DMS53 (cell line): ENCODE results near the gene TTC21A.

ENCODE experiments used
- DNase-seq: peaks from one replicate; lab custom pipeline; 2025; lab: John Stamatoyannopoulos, UW

TTC21A gene

DNA sequence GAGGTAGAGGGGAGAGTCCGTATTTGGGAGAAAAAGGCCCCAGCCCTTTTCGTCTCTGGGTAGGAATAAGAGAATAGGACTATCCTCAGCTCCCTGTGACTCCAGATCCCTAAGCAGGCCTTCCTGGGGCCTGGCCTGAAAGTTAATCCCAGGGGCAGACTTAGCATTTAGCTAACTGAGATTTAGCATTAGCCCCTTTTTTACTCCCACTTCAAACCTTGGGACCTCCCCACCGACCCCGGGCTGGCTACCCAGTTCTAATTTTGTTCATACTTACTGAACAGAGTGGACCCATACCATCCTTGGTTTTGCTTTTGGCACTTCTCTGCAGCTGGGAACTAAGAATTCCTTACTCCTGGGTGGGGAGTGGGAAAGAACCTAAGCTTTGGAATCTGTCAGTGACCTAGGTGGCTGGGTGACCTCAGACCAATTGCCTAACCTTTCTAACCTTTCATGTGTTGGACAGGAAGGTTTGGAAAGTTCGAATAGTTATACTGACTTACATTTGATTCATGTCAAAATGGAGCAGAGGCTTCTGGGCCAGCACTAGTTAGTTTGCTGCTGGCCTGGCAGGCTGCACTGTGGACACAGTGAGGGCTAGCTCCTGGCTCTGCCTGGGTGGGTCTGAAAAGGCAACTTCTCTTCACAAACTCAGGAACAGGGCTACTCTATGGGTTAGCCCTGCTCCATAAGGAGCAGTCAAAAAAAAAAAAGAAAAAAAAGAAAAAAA, 11.6 kb downstream of the TTC21A start:
- no peak for DNase-seq

DNA sequence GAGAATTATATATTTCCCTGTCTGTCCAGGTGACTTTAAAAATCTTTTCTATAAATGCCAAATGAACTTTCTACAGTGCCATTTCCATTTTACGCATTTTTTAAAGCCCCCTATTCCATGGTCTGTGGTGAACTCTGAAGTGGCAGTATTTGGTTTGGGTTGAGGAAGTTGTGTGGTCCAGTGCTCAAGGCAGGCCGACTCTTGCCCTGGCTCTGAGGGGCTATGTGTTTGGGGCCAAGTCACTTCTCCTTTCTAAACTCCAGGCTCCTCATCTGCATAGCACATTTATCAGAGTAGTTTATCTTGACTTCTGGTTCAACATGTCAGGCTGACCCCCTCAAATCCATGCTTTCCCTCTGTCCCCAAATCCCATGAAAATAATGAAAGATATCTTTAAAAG, 14.1 kb downstream of the TTC21A start:
- DNase-seq = no peak

DNA sequence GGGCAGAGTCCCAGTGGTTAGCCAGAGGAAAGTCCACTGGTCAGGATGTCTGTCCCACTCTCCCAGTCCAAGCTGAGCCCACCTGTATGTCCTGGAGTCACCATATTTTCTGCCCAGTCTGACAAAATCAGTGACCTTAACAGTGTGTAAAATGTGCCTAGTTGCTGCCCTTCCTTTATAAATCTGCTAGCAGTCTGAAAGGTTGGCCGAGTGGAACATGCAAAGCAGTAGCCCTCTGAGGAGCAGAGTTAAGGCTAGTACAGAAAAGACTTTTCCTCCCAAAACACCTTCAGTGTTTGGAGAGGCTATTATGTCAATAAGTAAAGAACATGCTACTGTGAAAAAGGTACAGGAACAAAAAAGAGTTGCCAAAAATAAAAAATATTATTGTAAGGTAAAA, 15.3 kb downstream of the TTC21A start:
- DNase-seq = no peak

DNA sequence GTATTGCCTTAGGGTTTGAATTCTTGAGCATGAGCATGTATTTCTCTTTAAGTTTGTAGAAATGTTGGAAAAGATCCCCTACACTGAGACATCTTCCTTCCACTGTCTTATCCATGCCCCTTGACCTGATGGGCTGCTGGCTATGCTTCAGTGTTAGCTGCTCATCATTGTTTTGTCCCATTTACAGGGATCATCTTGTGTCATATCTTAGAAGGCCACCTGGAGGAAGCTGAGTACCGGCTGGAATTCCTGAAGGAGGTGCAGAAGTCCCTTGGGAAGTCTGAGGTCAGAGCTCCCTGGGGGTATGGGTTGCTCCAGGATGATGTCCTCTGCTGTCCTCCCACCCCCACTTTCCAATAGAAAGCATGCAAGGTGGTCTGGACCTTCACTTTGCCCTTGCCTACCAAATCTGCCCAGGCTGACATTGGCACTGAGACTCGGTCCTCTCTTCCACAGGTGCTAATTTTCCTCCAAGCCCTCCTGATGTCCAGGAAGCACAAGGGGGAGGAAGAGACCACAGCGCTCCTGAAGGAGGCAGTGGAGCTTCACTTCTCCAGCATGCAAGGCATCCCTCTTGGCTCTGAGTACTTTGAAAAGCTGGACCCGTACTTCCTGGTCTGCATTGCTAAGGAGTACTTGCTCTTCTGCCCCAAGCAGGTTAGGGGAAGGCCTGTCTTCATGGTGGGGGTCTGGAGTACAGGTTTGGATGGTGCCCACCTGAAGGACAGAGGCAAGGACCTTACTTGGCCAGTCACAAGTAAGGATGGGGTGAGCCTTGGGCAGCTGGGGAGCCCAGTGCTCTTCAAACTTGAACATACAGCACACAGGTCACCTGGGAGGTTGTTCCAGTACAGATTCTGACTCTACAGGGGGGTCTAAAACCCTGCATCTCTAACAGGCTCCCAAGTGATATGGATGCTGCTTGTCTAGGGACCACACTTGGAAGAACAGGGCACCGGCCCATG, 17.7 kb downstream of the TTC21A start:
- DNase-seq = peak; percentile 39

DNA sequence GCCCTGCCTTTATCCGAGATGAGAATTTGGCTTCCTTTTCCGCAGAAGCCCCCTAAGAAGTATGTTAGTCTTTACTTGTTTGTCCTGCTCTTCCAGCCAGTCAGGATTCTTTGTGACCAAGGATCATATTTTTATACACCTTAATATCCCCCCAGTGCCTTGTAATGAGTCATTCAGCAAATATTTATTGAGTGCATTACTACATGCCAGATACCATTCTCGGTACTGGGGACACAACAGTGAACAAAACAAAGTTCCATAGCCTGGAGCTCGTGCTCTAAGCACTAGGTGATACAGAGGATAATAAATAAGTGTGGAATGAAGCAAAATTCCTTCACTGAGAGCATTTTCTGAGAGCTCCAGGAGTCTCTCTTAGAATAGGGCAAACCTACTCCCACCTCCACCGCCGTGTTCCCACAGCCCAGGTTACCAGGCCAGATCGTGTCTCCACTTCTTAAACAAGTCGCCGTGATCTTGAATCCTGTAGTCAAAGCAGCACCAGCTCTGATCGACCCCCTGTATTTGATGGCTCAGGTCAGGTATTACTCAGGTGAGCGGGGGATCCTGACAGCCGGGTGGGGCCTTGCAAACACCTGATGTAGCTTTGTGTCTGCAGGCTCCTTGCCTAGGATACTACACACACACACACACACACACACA, 18.5 kb downstream of the TTC21A start:
- peak; percentile 38 for DNase-seq

DNA sequence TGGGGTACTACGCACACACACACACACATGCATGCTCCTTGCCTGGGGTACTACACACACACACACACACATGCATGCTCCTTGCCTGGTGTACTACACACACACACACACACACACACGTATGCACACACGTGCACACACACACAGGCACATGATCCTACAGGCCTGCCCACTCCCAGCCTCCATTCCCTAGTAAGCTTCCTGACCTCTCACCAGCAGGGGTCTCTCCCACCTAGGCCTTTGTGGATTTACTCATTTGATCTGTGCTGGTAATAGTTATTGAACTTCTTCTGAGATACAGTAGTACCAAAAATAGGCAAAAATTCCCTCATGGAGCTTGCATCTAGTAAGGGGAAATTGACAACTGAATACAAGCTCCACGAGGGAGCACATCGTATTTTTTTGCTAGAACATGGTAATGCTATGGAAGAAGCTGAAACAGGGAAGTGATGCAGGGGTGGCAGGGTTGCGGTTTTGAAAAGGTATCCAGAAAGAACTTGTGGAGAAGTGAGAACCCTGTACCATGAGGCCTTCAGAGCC, 19.1 kb downstream of the TTC21A start:
- peak; percentile 15 for DNase-seq

DNA sequence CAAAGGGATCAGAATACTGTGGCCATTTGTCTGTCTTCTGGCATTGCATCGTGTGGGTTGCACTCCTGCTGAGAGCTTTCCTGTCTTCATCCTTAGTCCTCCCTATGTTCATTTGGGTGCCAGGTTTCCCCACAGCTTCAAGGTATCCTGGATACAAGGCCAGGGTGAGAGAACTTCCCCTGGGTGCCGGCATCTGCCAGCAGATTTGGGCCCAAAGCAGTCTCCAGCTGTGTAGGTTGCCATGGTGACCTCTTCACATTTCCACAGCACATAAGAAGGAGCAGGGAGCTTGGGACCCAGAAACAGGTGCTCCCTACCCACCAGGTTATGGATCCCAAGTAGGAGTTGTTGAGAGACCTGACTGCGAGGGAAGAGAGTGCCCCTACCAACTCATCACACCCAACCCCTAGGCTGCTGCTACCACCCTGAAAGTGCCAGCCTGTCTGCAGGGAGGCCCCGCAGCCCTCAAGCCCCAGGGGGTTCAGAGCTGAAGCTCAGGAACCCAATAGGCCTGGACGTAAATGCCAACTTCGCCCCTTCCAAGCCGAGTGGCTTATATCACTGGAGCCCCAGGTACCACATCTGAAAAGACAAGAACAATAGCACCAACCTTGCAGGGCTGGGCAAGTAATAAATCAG, 19.9 kb downstream of the TTC21A start:
- DNase-seq = peak; percentile 0

DNA sequence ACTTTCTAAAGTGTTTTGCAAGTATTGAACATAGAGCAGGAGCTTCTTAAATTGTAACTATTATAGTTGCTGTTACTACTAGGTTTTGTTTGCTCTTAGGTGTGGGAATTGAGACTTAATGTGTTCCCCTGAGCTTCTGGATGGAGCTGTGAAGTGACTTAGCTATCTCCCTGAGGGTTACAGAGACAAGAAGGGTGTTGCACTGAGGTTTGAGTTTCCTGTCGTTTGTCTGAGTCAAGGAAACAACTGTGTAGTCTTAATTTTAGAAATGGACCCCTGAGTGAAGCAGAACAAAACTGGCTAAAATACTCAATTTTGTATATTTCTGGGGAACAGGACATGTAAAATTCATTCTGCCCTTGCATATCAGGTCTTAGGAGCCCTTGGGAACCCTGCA, 20.4 kb downstream of the TTC21A start:
- no peak for DNase-seq

DNA sequence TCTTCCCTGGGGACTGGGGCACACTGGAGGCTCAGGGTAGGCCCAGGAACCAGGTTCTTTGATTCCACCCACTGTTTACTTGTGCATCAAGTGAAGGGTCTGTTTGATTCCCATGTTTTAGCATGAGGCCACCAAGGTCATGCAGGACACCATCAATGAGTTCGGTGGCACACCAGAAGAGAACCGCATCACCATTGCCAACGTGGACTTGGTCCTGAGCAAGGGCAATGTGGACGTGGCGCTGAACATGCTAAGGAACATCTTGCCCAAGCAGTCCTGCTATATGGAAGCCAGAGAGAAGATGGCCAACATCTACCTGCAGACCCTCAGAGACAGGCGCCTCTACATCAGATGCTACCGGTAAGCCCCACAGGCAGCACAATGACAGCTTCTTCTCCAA, 21.5 kb downstream of the TTC21A start:
- no peak for DNase-seq

DNA sequence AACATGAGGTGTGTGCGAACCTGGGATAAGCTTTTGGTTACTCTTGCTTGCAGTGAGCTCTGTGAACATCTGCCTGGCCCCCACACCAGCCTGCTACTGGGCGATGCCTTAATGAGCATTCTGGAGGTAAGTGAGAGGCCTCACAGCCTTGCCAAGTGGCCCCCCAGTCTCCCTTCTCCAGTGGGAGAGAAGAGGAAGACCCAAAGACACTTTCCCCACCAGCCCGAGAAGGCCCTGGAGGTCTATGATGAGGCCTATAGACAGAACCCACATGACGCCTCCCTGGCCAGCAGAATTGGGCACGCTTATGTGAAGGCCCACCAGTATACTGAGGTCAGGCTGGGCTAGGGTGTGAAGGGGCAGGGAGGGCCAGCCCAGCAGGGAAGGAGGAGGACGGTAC, 22.5 kb downstream of the TTC21A start:
- DNase-seq = no peak

DNA sequence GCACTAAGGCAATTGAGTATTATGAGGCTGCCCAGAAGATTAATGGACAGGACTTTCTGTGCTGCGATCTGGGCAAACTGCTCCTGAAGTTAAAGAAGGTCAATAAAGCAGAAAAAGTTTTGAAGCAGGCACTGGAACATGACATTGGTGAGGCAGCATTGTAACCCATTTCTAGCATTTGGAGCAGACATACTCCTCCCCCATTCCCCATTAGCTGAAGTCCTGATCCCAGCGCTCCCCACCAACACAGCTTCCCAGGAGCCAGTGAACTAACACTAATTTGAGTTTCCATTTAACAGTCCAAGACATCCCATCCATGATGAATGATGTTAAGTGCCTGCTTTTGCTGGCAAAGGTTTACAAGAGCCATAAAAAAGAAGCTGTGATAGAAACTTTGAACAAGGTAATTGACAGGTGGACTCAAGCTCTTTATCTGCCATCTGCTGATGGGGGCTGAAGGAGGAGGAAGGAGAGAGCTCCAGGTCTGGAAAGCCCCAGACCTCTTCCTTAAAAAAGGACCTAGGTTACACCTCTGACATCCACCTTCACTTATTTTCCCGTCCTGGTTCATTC, 23.3 kb downstream of the TTC21A start:
- no peak for DNase-seq

DNA sequence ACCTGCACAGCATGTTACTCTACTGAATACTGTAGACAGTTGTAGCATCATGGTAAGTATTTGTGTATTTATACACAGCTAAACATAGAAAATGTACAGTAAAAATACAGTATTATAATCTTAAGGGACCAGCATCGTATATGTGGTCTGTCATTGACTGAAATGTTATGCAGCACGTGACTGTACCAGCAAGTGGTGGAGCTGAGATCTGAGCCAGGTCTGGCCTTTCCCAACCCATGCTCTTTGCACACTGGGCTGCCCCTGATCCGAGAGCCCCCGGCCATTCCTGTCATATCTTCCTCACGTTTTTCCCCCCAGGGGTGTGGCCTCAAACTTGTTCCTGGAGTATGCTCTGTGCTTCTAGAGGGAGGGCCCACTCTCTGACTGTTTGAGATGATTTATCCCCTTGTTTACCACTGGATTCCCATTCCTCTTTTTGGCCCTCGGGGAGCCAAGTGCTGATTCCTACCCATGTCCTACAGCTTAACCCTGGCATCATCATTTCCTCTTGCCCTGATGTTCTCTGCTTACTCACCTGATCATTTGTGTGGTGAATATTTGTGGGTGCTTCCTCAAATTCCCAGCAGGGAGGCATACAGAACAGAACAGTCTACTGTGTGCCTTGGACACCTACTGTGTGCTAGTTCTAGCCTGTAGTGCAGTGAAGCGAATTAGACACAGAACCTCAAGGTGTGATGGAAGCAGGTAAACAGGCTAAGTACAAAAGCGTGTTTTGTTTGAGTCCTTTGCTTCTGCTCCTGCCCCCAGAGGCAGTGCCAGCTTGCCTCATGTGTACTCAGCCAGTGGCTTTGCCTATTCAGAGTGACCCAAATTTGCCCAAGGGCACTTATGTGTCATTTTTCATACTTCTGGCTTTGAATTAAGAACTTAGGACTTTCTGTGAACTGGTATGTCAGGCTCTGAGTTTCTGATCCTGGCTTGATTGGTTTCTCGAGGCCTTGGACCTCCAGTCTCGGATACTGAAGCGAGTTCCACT, 24.9 kb downstream of the TTC21A start:
- no peak for DNase-seq

DNA sequence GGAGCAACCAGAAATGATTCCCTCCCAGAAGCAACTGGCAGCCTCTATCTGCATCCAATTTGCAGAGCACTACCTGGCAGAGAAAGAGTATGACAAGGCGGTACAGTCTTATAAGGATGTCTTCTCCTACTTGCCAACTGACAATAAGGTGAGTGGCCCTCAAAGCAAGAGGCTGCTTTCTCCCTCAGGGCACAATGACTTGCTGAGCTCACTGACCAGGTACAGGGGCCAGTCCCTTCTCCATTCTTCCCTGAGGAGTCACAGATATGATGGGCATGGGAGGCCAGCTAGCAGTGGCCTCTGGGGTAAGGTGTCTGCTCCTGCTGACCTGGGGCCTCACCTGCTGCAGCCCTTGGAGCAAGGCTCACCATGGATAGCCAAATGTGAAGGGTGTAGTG, 25.6 kb downstream of the TTC21A start:
- no peak for DNase-seq

DNA sequence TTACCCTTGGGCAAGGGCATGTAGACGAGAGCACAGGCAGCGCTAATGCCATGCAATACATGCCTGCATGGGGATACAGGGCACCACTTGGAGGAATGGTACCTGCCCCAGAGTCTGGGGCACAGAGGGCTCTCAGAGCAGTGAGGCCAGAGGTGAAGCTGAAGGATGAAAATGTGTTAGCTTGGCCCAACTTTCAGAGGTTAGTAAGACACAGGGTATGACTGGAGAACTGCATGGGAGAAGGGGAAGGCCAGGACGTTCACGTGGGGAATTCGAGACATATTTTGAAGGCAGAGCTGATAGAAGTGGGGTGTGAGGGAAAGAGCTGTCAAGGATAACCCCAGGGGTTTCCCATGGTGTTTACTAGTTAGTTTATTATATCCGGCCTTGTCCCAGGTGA, 26.3 kb downstream of the TTC21A start:
- no peak for DNase-seq

DNA sequence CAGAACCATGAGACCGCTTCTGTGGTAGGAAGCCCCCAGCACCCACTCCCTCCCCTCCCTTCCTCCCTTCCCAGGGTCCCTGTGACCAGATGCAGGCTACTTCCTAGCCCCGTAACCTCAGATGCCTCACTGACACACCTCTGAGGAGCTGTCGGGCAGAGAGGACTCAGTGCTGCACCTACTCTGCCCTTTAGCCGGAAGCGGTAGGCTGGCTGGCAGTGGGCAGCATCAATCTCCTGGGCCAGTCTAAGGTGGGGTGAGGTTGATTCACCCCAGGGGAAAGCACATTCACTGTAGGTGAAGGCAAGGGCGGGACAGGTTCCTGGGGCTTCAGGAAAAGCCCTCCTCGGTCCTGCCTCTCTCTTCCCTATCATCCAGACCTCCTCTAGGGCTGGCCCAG, 26.8 kb downstream of the TTC21A start:
- DNase-seq = no peak

DNA sequence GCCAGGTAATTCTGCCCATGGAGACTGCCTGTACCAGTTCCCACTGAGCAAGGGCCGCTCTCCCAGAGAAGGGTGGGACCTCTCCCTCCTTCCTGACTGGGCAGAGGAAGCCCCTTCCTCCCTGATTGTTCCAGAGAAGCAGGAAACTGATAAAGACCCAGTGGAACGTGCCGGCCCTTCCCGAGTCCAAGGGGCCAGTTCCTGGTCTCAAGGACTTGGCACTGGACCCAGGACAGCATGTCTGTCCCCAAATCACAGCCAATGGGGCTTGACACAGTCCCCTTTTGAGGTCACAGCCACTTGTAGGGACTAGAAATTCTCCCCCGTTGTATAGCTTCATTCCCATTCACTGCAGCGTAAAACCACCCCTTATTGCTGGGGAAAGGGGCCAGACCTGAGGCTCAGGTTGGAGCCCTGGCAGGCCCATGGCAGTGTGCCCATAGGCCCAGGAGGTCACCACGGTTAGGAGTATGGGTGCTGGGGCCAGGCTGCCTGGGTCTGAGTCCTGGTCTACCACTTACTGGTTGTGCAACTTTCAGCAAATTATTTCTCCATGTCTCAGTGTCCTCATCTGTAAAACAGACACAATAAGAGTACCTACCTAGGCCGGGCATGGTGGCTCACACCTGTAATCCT, 27.8 kb downstream of the TTC21A start:
- no peak for DNase-seq

DNA sequence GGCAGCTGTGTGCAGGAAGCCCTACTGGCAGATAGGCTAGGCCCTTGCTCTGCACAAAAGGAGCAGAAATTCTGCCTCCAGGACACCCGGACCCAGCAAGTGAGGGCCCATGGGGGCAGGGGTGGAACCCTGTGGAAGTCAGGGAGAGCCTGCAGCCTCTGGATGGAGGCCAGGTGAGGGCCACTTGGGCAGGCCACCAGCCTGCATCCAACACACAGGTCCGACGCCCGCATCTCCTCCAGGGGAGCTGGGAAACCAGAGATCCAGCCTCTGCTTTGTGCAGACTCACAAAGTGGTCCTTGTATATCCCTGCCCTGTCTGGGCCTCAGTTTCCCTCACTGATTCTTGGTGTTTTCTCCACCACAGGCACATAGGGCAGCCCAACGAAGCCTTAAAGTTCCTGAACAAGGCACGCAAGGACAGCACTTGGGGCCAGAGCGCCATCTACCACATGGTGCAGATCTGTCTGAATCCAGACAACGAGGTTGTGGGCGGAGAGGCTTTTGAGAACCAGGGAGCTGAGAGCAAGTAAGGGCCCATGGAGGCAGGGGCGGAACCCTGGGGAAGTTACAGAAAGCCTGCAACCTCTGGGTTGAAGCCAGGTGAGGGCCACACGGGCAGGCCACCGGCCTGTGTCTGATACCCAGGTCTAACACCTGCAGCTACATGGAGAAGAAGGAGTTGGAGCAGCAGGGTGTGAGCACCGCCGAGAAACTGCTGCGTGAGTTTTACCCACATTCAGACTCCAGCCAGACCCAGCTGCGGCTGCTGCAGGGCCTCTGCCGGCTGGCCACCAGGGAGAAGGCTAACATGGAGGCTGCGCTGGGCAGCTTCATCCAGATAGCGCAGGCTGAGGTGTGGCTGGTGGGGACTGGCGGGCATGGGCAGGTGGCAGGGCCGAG, 29.3 kb downstream of the TTC21A start:
- DNase-seq = no peak

DNA sequence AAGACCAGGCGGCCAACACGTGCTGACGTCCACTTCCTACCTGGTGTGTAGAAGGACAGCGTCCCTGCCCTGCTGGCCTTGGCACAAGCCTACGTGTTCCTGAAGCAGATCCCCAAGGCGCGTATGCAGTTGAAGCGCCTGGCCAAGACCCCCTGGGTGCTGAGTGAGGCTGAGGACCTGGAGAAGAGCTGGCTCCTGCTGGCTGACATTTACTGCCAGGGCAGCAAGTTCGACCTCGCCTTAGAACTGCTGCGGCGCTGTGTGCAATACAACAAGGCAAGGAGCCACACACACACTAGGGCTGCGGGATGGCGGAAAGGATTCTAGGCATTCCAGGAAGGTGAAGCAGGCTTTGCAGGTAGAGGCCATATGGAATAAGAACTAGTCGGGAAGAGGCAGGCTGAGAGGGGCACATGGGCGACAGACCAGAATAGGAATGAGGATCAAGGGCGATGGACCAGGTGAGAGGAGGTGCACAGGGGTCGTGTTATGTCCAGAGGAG, 30.0 kb downstream of the TTC21A start:
- DNase-seq = no peak
